Activated T-helper 17 cell treated with anti-CD3 and anti-CD28 coated beads, Interleukin-2, amount 50 U/mL, for 72 hours (primary cell): ENCODE results near the gene NEK8. TPM values are rescaled to one million over a fixed set of nuclear protein-coding genes. Genes with fewer than 3 reads are reported as not detected.
"Not testable (repeated sequence)": the region's sequence is repeated elsewhere in the genome, so short reads cannot be mapped to it uniquely, and the experiment has no call there.

Source experiments
- ATAC-seq: fragments of 150-1000 bp; cut with Tn5 transposase; replicated peaks from 2 replicates; pipeline ENCODE4 v1.10.0; 2021; ENCODE audit warnings: mild to moderate bottlenecking, moderate library complexity
- H3K27ac Mint-ChIP-seq: one replicate; pipeline ENCODE4 v1.8.0; 2022; ENCODE audit warnings: mixed read lengths
- H3K27me3 Mint-ChIP-seq: one replicate; pipeline ENCODE4 v1.8.0; 2022; ENCODE audit warnings: mixed read lengths
- H3K36me3 Mint-ChIP-seq: one replicate; pipeline ENCODE4 v1.8.0; 2022; ENCODE audit warnings: low read depth, mild to moderate bottlenecking, mixed read lengths
- H3K4me1 Mint-ChIP-seq: one replicate; pipeline ENCODE4 v1.8.0; 2022; ENCODE audit warnings: mixed read lengths
- H3K4me3 Mint-ChIP-seq: one replicate; pipeline ENCODE4 v1.8.0; 2022; ENCODE audit warnings: mild to moderate bottlenecking, mixed read lengths
- H3K9me3 Mint-ChIP-seq: one replicate; pipeline ENCODE4 v1.8.0; 2022; ENCODE audit warnings: mixed read lengths
- total RNA-seq, 2 donors: library from RNA; stranded (reverse); gene quantifications; one replicate each; pipeline ENCODE4 v1.2.3, GENCODE V29; 2022

The NEK8 gene
- total RNA-seq, 2 donors from 2014 or later = 4.9 to 9.2 TPM

DNA sequence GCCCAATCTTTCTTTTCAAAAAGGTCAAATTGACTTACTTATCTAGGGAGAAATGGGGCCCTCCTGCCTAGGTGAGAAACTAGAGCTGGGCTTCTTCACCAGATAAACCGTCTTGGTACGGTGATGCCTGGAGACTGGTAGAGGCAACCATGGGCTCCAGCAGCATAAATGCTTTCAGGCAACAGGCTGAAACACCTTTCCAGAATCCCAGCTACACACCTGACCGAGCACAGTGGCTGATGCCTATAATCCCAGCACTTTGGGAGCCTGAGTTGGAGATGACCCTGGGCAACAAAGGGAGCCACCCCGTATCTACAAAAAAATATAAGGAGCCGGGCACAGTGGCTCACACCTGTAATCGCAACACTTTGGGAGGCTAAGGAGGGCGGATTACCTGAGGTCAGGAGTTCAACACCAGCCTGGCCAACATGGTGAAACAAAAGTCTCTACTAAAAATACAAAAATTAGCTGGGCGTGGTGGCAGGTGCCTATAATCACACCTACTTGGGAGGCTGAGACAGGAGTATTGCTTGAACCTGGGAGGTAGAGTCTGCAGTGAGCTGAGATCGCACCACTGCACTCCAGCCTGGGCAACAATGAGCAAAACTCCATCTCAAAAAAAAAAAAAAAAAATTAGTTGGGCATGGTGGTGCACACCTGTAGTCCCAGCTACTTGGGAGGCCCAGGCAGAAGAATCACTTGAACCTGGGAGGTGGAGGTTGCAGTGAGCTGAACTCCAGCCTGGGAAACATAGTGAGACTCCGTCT, 23.2 kb downstream of the NEK8 start:
- H3K36me3 Mint-ChIP-seq = peaks cover 73% of the 10 kb centered on the region
- H3K27me3 Mint-ChIP-seq = no peaks in the 10 kb centered on the region
- H3K4me3 Mint-ChIP-seq = no peak overlapping the region
- H3K9me3 Mint-ChIP-seq = no peaks in the 10 kb centered on the region
- H3K4me1 Mint-ChIP-seq = peaks cover 8% of the 10 kb centered on the region
- no peak overlapping the region for H3K27ac Mint-ChIP-seq
- ATAC-seq = no peak

DNA sequence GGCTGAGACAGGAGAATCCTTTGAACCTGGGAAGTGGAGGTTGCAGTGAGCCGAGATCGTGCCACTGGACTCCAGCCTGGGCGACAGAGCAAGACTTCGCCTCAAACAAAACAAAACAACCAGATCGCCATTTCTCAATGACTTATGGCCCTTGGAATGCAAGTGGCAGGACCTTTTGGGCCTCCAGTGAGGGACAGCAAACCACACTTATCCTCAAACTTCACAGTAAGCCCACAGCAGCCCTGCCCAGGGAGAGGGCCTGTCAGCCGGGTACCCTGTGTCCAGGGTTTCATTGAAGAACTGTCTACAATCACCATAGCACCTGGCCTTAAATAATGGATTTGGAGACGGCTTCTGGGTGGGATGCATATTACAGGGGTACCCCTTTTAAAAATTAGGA, 26.9 kb downstream of the NEK8 start:
- Mint-ChIP-seq H3K4me1 (no peaks in the 10 kb centered on the region), H3K4me3 (no peak overlapping the region), H3K27ac (peak overlapping the region; percentile 32), H3K9me3 (no peaks in the 10 kb centered on the region), H3K36me3 (peaks cover 73% of the 10 kb centered on the region), H3K27me3 (no peaks in the 10 kb centered on the region)
- no peak for ATAC-seq

DNA sequence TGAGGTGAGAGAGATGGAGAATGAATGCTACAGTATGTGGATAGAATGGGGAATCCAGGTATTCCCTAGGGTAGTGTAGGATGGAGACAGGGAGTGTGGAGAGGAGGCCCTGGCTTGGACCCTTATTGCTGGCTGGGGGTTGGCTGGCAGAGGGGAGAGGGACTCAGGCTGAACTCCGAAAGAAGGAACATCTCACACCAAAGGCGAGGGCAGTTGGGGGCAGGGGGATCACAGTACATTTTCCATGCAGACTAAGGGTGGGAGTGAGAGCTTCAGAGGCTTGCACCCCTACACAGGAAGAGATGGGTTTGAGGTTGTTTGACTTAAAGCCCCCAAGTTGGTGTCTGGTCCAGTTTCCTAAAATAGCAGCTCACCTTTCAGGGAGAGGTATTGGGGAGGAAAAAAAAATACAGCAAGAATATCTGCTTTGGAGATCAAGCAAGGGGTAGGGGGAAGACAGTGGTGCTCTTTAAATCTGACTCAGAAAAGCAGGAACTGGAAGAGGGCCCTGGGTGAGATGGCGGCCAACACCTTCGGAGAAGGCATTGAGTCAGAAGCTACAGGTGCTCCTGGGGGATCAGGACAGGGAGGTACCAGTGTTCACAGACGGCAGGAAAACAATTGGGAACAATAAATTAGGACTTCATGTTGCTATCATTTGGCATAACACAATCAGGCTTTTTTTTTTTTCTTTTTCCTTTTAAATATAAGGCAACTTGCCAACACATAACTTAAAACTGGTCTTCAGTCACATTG, 27.6 kb downstream of the NEK8 start:
- H3K4me1 Mint-ChIP-seq = peaks cover under 1% of the 10 kb centered on the region
- H3K27ac Mint-ChIP-seq = peak overlapping the region; percentile 32
- peaks cover 73% of the 10 kb centered on the region for H3K36me3 Mint-ChIP-seq
- H3K4me3 Mint-ChIP-seq = no peak overlapping the region
- no peaks in the 10 kb centered on the region for H3K27me3 Mint-ChIP-seq
- H3K9me3 Mint-ChIP-seq = no peaks in the 10 kb centered on the region
- ATAC-seq = no peak

DNA sequence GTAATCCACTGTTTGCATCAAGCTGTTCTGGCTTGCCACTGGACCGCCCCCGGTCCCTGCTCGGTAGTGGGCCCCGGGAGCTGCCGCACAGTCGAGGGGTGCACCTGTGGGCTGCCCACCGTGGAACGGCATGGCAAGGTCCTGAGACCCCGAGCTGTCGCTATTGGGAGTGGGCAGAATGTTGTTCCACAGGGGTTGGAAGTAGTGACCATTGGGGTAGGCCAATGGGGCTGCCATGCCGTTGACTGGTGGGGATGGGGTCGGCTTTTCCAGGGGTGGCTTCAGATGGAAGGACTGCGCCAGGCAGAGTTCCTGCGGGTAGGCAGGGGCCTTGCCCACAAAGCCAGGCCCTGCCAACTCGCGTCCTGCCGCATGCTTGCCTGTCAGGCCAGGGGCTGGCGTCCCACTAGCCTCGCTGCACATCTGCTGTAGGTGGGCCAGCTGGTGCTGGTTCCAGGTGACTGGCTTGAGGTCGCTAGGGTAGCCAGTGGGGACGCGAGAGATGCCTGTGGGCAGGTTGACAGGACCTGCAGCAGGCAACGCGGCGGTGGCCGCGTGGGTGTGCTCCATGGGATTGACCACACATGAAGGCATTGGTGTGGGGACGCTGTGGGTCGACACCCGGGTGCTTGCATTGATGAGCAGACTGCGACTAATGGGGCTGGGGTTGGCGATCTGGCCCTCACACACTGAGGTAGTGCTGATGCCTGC, 30.0 kb downstream of the NEK8 start:
- ATAC-seq = no peak
- Mint-ChIP-seq H3K4me3 (no peak overlapping the region), H3K9me3 (no peaks in the 10 kb centered on the region), H3K4me1 (peaks cover 9% of the 10 kb centered on the region), H3K36me3 (peaks cover 78% of the 10 kb centered on the region), H3K27ac (no peak overlapping the region), H3K27me3 (no peaks in the 10 kb centered on the region)

DNA sequence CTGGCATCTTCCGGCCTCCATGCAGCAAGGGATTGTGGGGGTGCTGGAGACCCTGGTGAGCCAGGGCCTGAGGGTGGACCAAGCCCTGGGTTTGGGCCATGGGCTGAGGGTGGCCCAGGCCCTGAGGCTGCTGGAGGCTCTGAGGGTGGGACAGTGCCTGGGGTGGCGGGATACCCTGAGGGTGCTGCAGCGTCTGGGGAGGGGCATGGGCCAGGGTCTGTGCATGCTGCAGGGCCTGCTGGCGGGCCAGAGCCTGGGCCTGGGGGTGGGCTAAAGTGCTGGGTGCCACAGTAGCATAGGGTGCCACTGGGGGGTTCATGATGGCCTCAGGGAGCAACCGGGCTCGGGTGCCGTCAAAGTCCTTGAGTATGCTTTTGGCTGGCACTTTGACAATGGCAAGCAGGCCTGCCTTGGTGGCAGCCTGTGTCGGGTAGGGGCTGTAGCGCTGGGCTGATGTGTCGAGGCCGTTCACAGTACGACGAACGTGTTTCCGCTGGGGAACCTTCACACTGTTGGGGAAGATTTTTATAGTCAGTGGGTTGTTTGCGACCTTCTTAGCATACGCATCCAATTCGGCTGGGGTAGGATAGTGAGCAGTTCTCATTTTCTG, 30.8 kb downstream of the NEK8 start:
- Mint-ChIP-seq H3K9me3 (no peaks in the 10 kb centered on the region), H3K27ac (no peak overlapping the region), H3K4me1 (peaks cover 14% of the 10 kb centered on the region), H3K4me3 (no peak overlapping the region), H3K36me3 (peaks cover 83% of the 10 kb centered on the region), H3K27me3 (no peaks in the 10 kb centered on the region)
- no peak for ATAC-seq

DNA sequence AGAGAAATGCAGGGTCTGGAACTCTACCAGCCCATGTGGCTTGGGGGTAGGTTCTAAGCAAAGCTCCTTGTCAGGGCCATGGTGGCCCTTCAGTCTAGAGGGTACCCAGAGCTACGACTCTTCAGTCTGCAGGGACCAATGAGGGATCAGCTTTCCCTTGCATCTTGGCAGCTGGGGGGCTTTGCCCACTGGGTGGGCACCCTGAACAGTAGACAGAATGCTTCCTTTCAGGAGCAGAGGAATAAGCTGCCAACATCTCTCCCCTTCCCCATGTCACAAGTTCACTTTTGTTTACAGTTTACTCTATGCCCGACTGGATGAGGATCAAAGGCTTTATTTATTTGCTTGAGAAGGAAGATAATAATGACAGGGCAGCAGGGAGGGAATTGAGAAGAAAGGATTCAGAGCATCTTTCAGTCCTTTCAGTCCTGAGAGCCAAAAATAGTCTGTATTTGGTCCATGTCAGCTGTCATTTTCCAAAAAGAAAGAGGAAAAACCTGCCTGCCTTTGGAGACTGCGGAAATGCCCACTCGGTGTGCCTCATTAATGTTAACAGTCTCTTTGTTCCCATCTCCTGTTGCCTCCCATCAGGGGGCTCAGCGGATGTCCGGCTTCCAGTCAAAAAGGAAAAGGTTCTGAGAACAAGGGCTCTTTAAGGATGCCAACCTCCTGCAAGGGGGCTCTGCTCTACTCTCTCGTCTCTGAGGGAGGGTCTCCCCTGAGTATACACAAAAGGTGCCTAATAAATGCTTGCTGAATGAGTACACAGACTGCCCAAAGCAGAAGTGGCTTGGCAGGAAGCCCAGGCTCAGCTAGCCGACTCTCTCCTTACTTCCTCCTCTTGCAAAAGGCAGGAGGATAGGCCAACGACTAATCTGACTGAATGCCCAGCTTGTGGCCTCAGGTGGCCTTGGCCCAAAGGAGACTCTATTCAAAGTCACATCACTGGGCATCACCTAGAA, 32.3 kb downstream of the NEK8 start:
- Mint-ChIP-seq H3K4me1 (peaks cover 20% of the 10 kb centered on the region), H3K36me3 (peaks cover 94% of the 10 kb centered on the region), H3K9me3 (no peaks in the 10 kb centered on the region), H3K4me3 (peak overlapping the region; percentile 16), H3K27ac (peak overlapping the region; percentile 67), H3K27me3 (no peaks in the 10 kb centered on the region)
- no peak for ATAC-seq

DNA sequence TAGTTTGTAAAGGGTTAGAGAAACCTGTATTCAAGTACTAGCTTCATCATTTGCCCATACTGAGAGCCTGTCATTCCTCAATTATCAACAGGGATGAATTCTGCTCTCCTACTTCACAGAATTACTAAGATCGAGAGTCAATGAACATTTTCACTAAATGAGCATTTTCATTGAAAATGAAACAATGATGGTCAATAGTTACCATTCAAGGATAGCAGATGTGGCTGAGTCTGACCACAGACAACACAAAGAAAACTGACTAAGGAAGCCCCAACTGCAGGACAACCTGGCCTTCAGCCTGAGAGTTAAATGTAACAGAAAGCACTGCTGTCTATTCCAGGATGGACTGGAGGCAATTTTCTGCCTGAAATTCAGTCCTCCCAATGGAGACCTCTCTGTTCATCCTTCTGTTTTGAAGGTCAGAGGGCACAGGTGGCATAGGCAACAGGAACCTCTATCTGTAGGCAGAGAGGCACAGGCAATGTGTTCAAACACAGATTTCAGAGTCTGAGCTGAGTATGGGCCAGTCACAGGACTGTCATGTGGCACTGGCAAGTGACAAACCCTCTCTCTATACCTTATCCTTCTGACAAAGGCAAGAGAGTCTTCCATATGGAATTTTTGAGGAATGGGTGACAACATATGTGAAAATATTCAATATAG, 34.7 kb downstream of the NEK8 start:
- H3K9me3 Mint-ChIP-seq = no peaks in the 10 kb centered on the region
- ATAC-seq = peak; percentile 88
- no peaks in the 10 kb centered on the region for H3K27me3 Mint-ChIP-seq
- H3K36me3 Mint-ChIP-seq = peaks cover 90% of the 10 kb centered on the region
- peak overlapping the region; percentile 50 for H3K4me3 Mint-ChIP-seq
- H3K4me1 Mint-ChIP-seq = peaks cover 20% of the 10 kb centered on the region
- H3K27ac Mint-ChIP-seq = peak overlapping the region; percentile 70

DNA sequence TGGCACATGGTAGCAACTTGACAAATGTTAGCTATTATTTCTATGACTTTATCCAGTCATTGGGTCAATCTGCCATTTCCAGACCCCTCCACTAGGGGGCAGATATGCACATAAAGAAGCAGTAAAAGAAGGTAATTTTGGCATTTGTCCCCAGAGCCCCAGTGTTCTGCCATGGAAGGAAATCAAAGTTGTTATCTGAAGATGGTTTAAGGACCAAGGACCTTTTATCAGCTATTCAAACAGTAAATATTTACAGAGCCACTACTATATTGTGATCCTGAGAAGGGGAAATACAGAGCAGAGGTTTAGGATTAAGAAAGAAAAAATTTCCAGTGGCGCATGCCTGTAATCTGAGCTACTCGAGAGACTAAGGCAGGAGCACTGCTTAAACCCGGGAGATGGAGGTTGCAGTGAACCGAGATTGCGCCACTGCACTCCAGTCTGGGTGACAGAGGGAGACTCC, 35.2 kb downstream of the NEK8 start:
- no peaks in the 10 kb centered on the region for H3K27me3 Mint-ChIP-seq
- H3K9me3 Mint-ChIP-seq = no peaks in the 10 kb centered on the region
- H3K36me3 Mint-ChIP-seq = peaks cover 90% of the 10 kb centered on the region
- H3K27ac Mint-ChIP-seq = peak overlapping the region; percentile 70
- H3K4me3 Mint-ChIP-seq = peak overlapping the region; percentile 50
- peaks cover 20% of the 10 kb centered on the region for H3K4me1 Mint-ChIP-seq
- peak; percentile 41 for ATAC-seq

DNA sequence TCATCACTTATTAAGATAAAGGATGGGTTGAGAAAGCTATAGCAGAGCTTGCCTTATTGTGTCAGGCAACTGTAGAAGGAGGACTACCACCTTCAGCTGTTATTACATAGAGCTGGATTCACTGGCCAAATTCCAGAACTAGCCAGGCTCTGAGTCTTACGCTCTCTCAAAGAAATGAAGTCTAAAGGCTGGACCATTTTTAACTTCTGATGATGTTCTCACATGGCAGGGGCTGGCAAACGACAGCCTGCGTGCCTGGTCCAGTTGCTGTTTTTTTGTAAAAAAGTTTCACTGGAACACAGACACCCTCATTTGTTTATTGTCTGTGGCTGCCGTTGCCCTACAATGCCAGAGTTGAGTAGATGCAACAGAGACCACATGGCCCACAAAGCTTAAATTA, 36.5 kb downstream of the NEK8 start:
- Mint-ChIP-seq H3K9me3 (no peaks in the 10 kb centered on the region), H3K36me3 (peaks cover 85% of the 10 kb centered on the region), H3K27ac (peak overlapping the region; percentile 84), H3K4me3 (peak overlapping the region; percentile 16), H3K4me1 (peaks cover 26% of the 10 kb centered on the region), H3K27me3 (no peaks in the 10 kb centered on the region)
- no peak for ATAC-seq

DNA sequence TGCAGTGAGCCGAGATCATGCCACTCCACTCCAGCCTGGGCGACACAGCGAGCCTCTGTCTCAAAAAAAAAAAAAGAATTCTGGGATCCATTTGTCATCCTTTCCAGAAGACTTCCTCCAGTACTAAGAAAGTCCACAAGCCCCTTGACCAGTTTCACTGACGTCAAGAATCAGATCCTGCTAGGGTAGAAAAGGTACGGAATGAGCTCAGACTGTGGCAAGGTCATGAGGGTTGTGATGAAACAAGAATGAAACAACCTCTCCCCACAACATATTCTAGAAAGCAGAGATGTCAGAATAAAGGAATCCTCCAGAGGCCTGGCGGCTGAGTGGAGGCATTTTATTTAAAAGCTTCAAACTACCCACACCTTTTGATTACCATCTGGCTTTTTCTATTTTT, 45.1 kb downstream of the NEK8 start:
- H3K9me3 Mint-ChIP-seq = no peaks in the 10 kb centered on the region
- H3K27ac Mint-ChIP-seq = peak overlapping the region; percentile 66
- H3K27me3 Mint-ChIP-seq = no peaks in the 10 kb centered on the region
- ATAC-seq = peak; percentile 93
- peaks cover 59% of the 10 kb centered on the region for H3K36me3 Mint-ChIP-seq
- no peak overlapping the region for H3K4me3 Mint-ChIP-seq
- peaks cover 25% of the 10 kb centered on the region for H3K4me1 Mint-ChIP-seq

DNA sequence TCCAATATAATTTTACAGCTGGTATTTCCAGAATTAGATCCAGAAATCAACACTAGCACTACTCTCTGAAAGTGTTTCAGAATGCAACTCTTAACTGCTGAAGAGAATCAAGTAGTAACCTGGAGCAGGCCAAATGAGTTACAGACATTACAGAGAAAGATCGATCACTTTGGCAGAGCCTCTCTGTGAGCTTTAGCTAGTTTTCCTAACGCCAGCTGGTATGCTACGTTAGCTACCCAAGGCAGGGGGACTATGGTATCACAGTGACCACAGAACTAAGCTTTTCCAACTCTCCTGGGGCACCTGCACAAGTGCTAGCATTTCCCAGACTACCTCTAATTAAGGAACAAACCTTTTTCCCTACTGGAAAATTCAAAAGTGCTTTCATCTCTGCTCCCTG, 45.6 kb downstream of the NEK8 start:
- H3K9me3 Mint-ChIP-seq = no peaks in the 10 kb centered on the region
- H3K36me3 Mint-ChIP-seq = peaks cover 62% of the 10 kb centered on the region
- peak; percentile 15 for ATAC-seq
- H3K27ac Mint-ChIP-seq = peak overlapping the region; percentile 66
- H3K4me1 Mint-ChIP-seq = peaks cover 30% of the 10 kb centered on the region
- no peak overlapping the region for H3K4me3 Mint-ChIP-seq
- H3K27me3 Mint-ChIP-seq = no peaks in the 10 kb centered on the region

DNA sequence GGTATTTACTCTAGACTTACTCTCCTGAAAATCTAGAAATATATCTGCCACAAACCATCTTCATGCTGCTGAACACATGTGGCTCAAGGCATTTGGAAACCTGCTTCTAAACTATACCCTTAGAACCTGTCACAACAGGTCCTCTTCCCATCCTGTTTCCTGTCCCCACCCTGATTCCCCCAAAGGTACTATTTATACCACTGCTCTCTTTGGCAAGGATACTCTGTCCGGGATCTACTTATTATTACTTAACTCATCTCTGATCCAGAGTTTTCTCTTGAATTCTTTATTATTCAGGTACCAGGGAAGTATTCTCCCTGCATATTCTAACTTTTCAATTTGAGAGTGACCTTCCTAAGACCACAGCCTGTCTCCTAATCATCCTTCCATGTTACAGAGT, 48.6 kb downstream of the NEK8 start:
- no peaks in the 10 kb centered on the region for H3K9me3 Mint-ChIP-seq
- H3K27me3 Mint-ChIP-seq = no peaks in the 10 kb centered on the region
- ATAC-seq = no peak
- H3K36me3 Mint-ChIP-seq = peaks cover 65% of the 10 kb centered on the region
- peak overlapping the region; percentile 71 for H3K27ac Mint-ChIP-seq
- H3K4me3 Mint-ChIP-seq = no peak overlapping the region
- H3K4me1 Mint-ChIP-seq = peaks cover 29% of the 10 kb centered on the region

DNA sequence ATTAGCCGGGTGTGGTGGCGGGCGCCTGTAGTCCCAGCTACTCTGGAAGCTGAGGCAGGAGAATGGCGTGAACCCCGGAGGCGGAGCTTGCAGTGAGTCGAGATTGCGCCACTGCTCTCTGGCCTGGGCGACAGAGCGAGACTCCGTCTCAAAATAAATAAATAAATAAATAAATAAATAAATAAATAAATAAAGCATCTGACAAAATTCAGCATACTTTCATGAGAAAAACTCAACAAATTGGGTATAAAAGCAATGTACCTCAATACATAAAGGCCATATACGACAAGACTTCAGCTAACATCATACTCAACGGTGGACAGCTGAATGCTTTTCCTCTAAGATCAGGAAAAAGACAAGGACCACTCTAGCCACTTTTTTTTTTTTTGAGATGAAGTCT, 51.0 kb downstream of the NEK8 start:
- H3K9me3 Mint-ChIP-seq, H3K27me3 Mint-ChIP-seq, ATAC-seq, H3K27ac Mint-ChIP-seq, H3K4me3 Mint-ChIP-seq: not testable (repeated sequence)
- Mint-ChIP-seq H3K4me1 (peaks cover 26% of the 10 kb centered on the region), H3K36me3 (peaks cover 44% of the 10 kb centered on the region)
